Measurements from ENCODE around the gene SOST.
A peak's percentile ranks its signal among the peaks of the same experiment; 100 is the strongest.
"Not testable (repeated sequence)": the region's sequence is repeated elsewhere in the genome, so short reads cannot be mapped to it uniquely, and the experiment has no call there.

The SOST gene

GRCh38 chr17:43758497-43759174, at the start of gene SOST:
Gene SOST (minus strand): TSS chr17:43758791. CDS start chr17:43758741, 50 bp downstream.
- no peak for DNase-seq (ENCODE audit: low spot score)

DNA sequence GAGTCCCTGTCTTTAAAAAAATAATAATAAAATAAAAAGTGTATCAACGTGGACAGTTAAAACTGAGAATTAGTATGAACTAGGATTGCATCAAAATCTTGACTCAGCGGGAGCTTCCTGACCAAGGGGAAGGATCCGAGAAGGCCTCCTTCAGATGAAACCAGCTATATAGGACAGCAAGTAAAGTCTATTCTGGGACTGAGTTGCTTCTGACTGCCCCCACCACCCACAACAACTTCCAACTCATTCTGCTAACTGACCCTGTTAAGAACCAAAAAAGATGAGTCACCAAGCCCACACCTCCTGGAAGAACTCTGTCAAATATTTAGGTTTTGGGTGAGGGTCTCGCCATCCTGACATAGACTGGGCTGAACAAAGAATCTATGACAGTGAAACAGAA, 49.5 kb upstream of the SOST start:
- DNase-seq (ENCODE audit: low spot score): no peak

DNA sequence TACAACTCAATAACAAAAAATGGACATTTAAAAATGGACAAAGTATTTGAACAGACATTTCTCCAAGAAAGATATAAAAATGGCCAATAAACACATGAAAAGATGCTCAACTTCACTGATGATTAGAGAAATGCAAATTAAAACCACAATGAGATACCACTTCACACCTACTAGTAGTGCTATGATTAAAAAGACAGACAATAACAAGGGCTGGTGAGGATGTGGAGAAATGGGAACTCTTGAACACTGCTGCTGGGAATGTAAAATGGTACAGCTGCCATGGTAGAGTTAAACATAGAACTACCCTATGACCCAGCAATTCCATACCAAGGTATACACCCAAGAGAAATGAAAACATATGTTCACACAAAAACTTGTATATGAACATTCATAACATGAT, 46.5 kb upstream of the SOST start:
- DNase-seq (ENCODE audit: low spot score): no peak

GRCh38 chr17:43803758-43804157, 45.2 kb upstream of the SOST start:
- DNase-seq (ENCODE audit: low spot score): peak; percentile 29

DNA sequence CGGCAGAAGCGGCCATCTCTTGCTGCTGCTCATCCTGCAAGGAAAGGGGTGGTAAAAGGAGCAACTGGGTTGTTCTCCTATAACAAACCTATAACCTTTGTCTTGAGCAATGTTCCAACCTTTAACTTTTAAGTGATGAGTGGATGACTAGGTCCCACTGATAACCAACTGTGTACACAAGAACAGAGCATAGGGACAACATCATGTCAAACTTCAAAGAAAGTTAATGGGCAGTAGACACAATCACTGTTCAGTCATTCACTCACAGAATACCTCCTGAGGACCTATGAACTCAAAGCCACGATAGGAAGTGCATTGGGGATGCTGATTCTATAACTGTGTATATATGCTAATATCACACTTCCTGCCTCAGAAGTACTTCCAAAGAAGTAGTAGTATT, 43.3 kb upstream of the SOST start:
- DNase-seq (ENCODE audit: low spot score): no peak

- DNase-seq (ENCODE audit: low spot score): no peak
Measured at GRCh38 chr17:43800736-43801135, 42.1 kb upstream of the SOST start.

- no peak for DNase-seq (ENCODE audit: low spot score)
Measured at GRCh38 chr17:43799047-43799446, 40.5 kb upstream of the SOST start.

DNA sequence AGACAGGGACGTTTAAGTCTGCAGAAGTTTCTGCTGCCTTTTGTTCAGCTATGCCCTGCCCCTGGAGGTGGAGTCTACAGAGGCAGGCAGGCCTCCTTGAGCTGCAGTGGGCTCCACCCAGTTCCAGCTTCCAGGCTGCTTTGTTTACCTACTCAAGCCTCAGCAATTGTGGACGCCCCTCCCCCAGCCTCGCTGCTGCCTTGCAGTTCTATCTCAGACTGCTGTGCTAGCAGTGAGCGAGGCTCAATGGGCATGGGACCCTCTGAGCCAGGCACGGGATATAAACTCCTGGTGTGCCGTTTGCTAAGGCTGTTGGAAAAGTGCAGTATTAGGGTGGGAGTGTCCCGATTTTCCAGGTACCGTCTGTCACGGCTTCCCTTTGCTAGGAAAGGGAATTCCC, 39.4 kb upstream of the SOST start:
- DNase-seq (ENCODE audit: low spot score): not testable (repeated sequence)

GRCh38 chr17:43792668-43793067, 34.1 kb upstream of the SOST start:
- not testable (repeated sequence) for DNase-seq (ENCODE audit: low spot score)

DNA sequence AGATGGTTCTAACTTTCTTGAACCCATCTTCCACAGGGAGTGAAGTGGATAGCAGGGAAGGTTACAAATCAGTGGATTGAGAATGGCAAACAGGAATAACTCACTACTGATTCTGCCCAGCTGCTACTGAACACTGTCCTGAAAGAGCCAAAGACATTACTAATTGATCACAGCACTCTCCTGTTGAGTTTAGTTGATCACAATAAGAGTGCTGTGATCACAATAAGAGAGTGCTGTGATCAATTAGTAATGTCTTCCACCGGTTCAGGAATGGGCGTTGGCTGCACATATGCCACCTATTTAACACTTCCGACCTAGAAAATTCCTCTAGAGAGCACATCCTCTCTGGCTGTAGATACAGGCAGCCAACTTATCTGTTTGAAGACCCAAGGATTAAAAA, 33.0 kb upstream of the SOST start:
- peak; percentile 27 for DNase-seq (ENCODE audit: low spot score)

- DNase-seq (ENCODE audit: low spot score): no peak
Measured at GRCh38 chr17:43790311-43790940, 31.8 kb upstream of the SOST start.

DNA sequence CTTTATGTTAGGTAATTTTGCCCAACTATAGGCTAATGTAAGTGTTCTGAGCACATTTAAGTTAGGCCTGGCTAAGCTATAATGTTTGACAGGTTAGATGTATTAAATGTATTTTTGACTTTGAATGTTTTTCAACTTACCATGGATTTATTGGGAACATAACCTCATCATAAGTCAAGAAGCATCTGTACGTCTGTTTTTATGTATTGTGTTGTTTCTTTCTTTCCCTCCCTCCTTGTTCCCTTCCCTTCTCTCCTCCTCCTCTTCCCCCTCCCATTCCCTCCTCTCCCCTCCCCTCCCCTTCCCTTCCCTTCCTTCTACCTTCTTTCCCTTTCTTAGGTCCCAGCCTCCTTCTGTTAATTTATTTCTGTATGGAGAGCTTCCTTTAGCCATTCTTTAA, 30.9 kb upstream of the SOST start:
- DNase-seq (ENCODE audit: low spot score): no peak

DNA sequence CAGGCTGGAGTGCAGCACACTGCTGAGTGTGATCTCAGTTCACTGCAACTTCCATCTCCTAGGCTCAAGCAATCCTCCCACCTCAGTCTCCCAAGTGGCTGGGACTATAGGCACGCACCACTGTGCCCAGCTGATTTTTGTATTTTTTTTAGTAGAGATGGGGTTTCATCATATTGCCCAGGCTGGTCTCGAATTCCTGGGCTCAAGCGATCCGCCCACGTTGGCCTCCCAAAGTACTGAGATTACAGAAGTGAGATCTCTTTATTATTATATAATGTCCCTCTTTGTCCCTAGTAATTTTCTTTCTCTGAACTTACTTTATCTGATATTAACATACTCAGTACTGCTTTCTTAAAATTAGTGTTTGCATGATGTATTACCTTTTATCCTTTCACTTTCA, 29.9 kb upstream of the SOST start:
- DNase-seq (ENCODE audit: low spot score): no peak

- no peak for DNase-seq (ENCODE audit: low spot score)
Measured at GRCh38 chr17:43787728-43788127, 29.1 kb upstream of the SOST start.

DNA sequence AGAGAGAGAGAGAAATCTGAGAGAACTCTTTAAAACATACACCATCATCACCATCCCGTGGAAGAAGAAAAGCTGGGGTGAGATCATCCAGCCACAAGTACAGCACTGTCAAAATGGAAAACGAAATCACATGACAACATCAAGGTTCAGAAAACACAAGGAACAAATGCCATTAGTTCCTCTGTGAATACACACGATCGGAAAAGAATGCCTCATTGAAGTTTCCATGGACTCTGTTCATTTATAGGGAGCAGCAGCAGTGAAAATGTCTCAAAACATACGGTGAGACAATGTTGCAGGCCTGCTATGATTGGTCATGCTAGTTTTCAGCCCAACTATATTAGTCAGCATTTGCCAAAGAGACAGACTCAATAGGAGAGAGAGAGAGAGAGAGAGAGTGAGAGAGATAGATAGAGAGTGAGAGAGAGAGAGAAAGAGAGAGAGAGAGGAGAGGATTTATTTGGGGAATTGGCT, 26.1 kb upstream of the SOST start:
- peak; percentile 70 for DNase-seq (ENCODE audit: low spot score)

- peak; percentile 58 for DNase-seq (ENCODE audit: low spot score)
Measured at GRCh38 chr17:43784068-43784467, 25.5 kb upstream of the SOST start.

DNA sequence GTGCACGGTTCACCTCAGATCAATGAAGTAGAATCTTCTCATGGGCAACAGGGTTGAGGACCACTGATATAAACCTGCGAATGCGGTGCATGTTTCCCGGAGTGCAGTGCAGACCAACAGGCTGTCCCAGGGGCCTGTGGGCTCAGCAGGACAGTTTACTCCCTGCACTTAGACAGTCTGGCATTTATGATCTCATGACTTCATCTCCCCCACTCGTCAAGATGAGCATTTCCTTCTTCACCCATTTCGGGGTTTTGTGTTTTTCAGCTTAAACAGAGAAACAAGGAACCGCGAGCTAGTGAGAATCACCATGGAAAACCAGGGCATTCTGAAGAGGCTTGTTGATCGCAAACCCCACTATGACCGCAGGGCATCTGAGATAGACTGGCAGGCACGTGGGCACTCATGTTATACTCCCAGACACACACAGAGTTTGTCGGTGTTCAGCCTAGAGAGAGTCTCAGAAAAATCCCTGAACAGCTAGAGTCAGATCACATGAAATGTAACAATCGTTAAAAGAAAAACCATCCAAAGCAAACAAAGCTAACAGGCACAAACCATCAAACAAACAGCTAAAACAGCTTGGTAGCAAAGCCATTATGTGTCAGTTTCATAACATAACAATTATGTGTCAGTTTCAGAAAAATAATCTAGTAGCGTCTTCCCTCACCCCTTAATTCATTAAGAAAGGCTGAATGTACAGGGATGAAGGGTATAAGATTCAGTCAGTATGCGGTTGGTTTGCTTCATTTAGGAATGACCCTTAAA, 24.5 kb upstream of the SOST start:
- DNase-seq (ENCODE audit: low spot score): no peak

GRCh38 chr17:43780135-43780534, 21.5 kb upstream of the SOST start, which contains the start of gene CFAP97D1:
Gene CFAP97D1 (plus strand): TSS chr17:43780435. CDS start chr17:43780463, 28 bp downstream.
- no peak for DNase-seq (ENCODE audit: low spot score)

- DNase-seq (ENCODE audit: low spot score): peak; percentile 25
Measured at GRCh38 chr17:43779145-43780125, 20.8 kb upstream of the SOST start.

DNA sequence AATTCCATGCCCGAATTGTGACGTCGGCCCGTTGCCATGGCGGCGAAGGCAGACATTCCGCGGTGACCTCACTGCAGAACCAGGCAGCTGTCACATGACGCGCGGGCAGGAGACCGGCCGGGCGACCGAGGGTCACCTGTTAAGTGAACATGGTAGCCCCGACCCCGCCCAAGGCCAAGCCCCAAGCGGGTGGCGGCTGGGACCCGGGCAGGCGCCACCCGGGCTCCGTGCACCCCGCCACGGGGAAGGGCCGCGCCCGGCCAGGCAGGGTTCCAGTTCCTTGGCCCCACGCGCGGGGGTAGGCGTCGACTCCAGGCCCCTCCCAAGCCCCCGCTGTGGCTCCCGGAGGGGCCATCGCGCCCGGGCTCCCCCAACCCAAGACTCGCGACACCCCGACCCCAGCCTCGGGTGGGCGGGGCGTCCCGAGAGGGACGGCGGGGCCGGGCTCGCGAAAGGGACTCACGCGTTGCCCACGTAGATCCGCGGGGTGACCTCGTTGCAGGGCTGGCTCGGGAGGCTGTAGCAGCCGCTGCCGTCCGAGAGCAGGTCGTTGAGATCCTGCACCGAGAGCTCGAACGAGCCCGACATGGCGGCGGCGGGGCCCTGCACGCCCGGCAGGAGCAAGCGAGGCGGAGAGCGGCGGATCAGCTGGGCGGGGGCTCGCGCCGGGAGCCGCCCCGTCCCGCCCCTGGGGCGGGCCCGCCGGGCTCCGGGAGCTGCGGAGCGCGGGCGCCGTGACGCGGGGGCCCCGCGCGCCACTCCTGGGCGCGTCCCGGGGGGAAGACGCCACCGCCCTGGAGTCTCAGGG, 19.9 kb upstream of the SOST start, which contains the start of gene DUSP3:
DUSP3 (minus strand) TSS at position 641 of the 808 bp plus-strand sequence; CDS start at position 588, 53 bp downstream.
- peak; percentile 98 for DNase-seq (ENCODE audit: low spot score)
